Measurements from ENCODE around the gene GRAMD2B. TPM values are rescaled to one million over a fixed set of nuclear protein-coding genes. Genes with fewer than 3 reads are reported as not detected.

Gene GRAMD2B
- 3.0 and 12.8 TPM in 2 replicates for total RNA-seq (ENCODE audit: low replicate concordance)

DNA sequence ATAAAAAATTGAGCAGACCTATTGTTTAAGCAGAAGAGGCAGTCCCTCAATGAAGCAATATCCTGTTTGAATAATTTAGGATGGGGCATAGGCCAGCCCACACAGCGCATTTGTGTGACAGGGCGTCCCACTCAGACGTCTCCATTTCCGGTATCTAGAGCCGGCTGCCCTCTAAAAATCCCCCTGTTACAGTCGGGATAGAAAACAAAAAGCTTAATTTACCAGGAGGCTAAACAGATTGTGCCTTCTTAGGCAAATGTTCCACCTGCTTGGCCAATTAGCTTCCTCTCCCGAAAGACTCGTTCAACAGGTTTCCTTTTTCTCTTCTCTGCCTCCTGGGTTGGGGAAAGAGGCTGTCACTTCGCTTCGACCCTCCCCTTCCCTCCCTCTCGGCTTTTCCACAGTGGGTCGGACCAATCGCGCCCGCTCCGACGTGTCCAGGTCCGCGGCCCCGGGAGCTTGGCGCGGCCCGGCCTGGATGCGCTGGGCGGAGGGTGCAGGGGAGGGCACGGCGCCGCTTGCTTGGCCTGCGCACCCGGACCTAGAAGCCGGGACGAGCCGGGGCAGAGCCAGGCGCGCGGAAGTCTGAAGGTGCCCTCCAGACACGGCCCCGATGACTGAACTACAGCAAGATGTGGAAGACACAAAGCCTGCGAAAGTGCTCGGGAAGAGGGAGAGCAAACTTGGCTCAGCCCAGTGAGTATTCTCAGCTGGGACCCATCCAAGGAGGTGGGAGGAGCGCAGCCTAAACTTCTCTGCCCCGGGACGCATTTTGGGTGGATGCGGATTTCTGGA is at the start of gene GRAMD2B:
Gene GRAMD2B, plus strand, starts transcription at position 416 of the 795 bp plus-strand sequence. Its CDS starts 198 bp downstream, at position 614.

Other genes with a start within 250 kb of the GRAMD2B start
- gene ALDH7A1, start 171.8 kb downstream of the GRAMD2B start, total RNA-seq (ENCODE audit: low replicate concordance), result 43.2 and 49.5 TPM in 2 replicates
- gene PHAX, start 177.5 kb downstream of the GRAMD2B start, total RNA-seq (ENCODE audit: low replicate concordance), result 29.4 and 39.1 TPM in 2 replicates

Data from smooth muscle cell of the coronary artery (primary cell).